ENCODE data around the gene TXNRD2. TPM values are rescaled to one million over a fixed set of nuclear protein-coding genes. Genes with fewer than 3 reads are reported as not detected.

Gene TXNRD2
- total RNA-seq, 4 donors from 2014 or later, result 8.4 to 33.2 (median 15.7) TPM

DNA sequence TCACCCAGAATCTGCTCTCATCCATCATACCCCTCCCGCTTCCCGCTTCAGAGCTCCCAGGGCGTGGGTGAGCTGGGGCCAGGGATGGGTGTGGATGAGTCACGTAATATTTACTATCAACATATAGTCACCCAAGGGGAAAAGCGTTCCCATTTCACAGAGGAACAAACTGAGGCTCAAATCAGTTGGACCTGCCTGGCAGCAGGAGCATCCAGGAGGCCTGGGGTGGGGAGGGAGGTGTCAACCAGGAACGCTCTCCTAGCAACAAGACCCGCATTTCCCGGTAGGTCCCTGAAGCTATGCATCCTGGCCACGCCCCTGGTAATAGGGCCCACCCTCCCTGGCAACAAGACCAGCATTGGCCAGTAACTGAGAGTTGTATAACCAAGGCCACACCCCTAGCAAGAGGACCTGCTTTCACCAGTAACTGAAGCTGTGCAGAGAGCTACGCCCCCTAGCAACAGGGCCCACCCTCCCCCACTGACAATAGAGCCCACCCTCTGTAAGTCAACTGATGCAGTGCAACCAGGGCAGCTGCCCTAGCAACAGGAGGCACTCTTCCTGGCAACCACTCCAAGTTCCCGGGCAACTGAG, 32.7 kb upstream of the TXNRD2 start:
- TF ChIP-seq POLR2AphosphoS5 (IDR thresholded peaks at IDR 0.05) (no peak), EP300 (IDR thresholded peaks at IDR 0.05) (no peak), POLR2A (IDR thresholded peaks at IDR 0.05) (no peak)
- TF ChIP-seq, protein P1, sequence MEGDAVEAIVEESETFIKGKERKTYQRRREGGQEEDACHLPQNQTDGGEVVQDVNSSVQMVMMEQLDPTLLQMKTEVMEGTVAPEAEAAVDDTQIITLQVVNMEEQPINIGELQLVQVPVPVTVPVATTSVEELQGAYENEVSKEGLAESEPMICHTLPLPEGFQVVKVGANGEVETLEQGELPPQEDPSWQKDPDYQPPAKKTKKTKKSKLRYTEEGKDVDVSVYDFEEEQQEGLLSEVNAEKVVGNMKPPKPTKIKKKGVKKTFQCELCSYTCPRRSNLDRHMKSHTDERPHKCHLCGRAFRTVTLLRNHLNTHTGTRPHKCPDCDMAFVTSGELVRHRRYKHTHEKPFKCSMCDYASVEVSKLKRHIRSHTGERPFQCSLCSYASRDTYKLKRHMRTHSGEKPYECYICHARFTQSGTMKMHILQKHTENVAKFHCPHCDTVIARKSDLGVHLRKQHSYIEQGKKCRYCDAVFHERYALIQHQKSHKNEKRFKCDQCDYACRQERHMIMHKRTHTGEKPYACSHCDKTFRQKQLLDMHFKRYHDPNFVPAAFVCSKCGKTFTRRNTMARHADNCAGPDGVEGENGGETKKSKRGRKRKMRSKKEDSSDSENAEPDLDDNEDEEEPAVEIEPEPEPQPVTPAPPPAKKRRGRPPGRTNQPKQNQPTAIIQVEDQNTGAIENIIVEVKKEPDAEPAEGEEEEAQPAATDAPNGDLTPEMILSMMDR (IDR thresholded peaks at IDR 0.05), result no peak
- Histone ChIP-seq H3K9me3 (no peaks in the 10 kb centered on the region), H3K36me3 (peaks cover 49% of the 10 kb centered on the region), H3K4me1 (peaks cover 19% of the 10 kb centered on the region), H3K4me3 (no peak overlapping the region), H3K27me3 (no peaks in the 10 kb centered on the region), H3K27ac (no peak overlapping the region)
- no peak for DNase-seq (ENCODE audit: low spot score in 2 of 2)
- 81% methylated on average over 6 of the region's 11 CpGs for WGBS

DNA sequence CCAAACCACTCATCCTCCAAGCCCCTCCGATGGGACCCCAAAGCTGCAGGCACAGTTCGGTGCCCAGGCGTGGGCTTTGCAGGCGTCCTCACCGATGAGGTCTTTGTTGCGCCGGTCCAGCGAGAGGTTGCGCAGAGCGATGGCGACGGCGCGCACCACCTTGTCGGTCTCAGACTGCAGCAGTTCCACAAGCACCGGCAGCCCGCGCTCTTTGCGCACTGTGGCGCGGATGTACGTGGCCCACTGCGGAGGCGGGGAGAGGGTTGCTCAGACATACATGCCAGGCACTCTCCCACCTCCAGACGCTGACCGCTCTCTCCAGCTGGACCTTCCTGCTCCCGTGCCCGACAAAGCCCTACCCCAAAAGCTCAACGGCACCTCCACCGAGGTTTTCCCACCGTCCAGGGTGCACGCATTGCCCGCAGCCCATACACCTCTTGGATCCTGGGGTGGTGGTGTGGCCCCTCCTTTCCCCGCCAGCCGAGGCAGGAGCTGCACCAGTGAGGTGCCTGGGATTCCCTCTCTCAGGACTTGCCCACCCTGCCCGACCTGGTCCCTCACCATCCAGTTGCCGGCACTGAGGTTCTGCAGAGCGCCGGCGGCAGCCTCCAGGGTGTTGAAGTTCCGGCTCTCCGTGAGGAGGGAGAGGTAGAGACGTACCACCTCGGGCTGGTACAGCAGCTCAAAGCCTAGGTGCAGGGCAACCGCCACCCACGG, 32.1 kb upstream of the TXNRD2 start:
- H3K27ac ChIP-seq, result no peak overlapping the region
- TF ChIP-seq, protein P1 (IDR thresholded peaks at IDR 0.05), result no peak
- TF ChIP-seq POLR2AphosphoS5 (IDR thresholded peaks at IDR 0.05) (no peak), POLR2A (IDR thresholded peaks at IDR 0.05) (no peak), EP300 (IDR thresholded peaks at IDR 0.05) (no peak)
- H3K36me3 ChIP-seq, result peaks cover 49% of the 10 kb centered on the region
- no peak overlapping the region for H3K4me3 ChIP-seq
- no peaks in the 10 kb centered on the region for H3K27me3 ChIP-seq
- DNase-seq (ENCODE audit: low spot score in 2 of 2), result no peak
- 97% methylated on average over 30 of the region's 46 CpGs for WGBS
- no peaks in the 10 kb centered on the region for H3K9me3 ChIP-seq
- peaks cover 19% of the 10 kb centered on the region for H3K4me1 ChIP-seq

DNA sequence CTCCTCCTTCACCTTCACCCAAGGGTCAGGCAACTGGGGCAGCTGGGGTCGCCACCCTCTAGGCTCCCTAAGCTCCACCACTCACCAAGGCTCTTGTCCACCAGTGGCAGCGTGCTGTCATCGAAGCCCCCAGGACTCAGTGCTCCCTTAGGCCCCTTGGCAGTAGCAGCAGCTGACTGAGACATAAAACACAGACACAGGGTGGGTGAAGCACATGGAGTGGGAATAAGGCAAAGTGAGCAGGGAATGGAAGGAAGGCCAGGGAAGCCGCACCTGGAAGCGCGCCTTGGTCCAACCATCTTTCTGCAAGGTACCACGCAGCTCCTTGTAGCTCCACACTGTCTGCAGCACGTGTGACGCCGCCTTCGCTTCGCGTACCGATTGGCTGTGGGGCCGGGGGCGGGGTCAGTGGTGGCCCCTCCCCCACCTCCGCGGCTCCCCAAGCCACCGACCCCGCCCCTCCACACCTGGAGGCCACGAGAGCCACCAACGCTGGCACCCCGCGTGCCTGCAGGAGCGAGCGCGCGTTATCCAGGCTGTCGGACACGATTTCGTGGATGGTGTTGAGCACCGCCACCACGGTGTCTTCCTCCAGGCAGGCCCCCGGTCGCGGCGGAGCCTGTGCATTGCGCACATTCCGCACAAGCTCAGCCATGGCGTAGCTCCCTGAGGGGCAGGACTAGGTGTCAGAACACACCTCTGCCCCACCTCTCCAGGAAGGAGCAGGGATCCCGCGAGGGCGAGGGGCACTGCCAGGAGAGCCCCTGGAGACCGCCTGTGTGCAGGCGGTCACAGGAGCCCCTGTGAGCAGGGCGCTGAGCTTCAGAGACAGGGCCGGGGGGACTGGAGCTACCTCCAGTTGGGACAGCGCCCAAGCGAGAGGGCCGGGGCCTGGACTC, 31.3 kb upstream of the TXNRD2 start:
- no peak overlapping the region for H3K4me3 ChIP-seq
- H3K36me3 ChIP-seq, result peaks cover 49% of the 10 kb centered on the region
- H3K9me3 ChIP-seq, result no peaks in the 10 kb centered on the region
- no peak overlapping the region for H3K27ac ChIP-seq
- peaks cover 19% of the 10 kb centered on the region for H3K4me1 ChIP-seq
- H3K27me3 ChIP-seq, result no peaks in the 10 kb centered on the region
- DNase-seq (ENCODE audit: low spot score in 2 of 2), result no peak
- TF ChIP-seq, protein P1 (IDR thresholded peaks at IDR 0.05), result no peak
- no peak for TF ChIP-seq POLR2AphosphoS5 (IDR thresholded peaks at IDR 0.05)
- TF ChIP-seq POLR2A (IDR thresholded peaks at IDR 0.05), result no peak
- 95% methylated on average over 27 of the region's 50 CpGs for WGBS

DNA sequence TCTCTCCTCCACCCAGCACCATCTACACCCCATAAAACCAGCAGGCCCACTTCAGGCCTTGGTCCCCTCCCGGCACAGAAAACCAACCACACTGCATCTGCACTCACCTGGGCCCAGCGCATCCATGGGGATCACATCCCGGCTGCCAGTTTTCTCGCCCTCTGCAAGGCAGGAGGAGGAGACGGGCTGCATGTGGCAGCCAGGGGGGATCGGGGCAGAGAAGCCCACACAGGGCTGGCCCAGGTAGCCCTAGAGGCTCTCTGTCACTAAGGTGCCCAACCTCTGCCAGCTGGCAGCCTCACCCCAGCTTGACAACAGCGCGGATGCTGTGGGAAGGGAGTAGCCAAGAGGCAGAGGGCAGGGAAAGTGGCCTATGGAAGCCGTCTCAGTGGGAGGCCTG, 30.6 kb upstream of the TXNRD2 start:
- TF ChIP-seq POLR2A (IDR thresholded peaks at IDR 0.05) (no peak), EP300 (IDR thresholded peaks at IDR 0.05) (no peak), POLR2AphosphoS5 (IDR thresholded peaks at IDR 0.05) (no peak)
- TF ChIP-seq, protein P1 (IDR thresholded peaks at IDR 0.05), result no peak
- 86% methylated on average over 5 of the region's 9 CpGs for WGBS
- Histone ChIP-seq H3K27me3 (no peaks in the 10 kb centered on the region), H3K4me1 (peaks cover 19% of the 10 kb centered on the region), H3K36me3 (peaks cover 53% of the 10 kb centered on the region), H3K4me3 (no peak overlapping the region), H3K9me3 (no peaks in the 10 kb centered on the region), H3K27ac (no peak overlapping the region)
- no peak for DNase-seq (ENCODE audit: low spot score in 2 of 2)
